Measurements from ENCODE around the gene AP4S1.

DNA sequence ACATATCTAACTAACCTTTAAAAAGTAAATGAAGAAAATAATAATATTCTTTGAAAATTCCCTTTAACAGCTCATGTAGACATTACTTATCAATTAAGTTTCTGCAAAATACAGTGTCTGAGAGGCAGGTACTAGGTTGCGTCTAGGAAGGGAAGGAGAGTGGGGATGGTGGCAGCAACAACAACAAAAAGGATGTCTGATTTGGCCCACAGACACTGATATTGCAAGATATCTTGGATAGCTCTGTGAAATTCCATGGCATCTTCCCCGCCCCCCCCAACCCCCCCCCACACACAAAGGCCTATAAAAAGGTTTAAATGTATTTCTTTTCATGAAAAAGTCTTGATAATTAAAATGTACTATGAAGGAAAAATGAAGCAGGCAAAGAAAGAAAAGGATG lies 41.6 kb upstream of the AP4S1 start:
- TF ChIP-seq, protein P1, sequence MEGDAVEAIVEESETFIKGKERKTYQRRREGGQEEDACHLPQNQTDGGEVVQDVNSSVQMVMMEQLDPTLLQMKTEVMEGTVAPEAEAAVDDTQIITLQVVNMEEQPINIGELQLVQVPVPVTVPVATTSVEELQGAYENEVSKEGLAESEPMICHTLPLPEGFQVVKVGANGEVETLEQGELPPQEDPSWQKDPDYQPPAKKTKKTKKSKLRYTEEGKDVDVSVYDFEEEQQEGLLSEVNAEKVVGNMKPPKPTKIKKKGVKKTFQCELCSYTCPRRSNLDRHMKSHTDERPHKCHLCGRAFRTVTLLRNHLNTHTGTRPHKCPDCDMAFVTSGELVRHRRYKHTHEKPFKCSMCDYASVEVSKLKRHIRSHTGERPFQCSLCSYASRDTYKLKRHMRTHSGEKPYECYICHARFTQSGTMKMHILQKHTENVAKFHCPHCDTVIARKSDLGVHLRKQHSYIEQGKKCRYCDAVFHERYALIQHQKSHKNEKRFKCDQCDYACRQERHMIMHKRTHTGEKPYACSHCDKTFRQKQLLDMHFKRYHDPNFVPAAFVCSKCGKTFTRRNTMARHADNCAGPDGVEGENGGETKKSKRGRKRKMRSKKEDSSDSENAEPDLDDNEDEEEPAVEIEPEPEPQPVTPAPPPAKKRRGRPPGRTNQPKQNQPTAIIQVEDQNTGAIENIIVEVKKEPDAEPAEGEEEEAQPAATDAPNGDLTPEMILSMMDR (tag by site-specific recombination; IDR thresholded peaks at IDR 0.05), result no peak
- TF ChIP-seq, protein P2, sequence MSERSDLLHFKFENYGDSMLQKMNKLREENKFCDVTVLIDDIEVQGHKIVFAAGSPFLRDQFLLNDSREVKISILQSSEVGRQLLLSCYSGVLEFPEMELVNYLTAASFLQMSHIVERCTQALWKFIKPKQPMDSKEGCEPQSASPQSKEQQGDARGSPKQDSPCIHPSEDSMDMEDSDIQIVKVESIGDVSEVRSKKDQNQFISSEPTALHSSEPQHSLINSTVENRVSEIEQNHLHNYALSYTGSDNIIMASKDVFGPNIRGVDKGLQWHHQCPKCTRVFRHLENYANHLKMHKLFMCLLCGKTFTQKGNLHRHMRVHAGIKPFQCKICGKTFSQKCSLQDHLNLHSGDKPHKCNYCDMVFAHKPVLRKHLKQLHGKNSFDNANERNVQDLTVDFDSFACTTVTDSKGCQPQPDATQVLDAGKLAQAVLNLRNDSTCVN (tag by site-specific recombination; optimal IDR thresholded peaks at IDR 0.05), result no peak
- TF ChIP-seq ZNF2 (tag by site-specific recombination; IDR thresholded peaks at IDR 0.05) (no peak), ZBTB7A (tag by site-specific recombination; IDR thresholded peaks at IDR 0.05; ENCODE audit: low read depth) (no peak), ZNF521 (tag by site-specific recombination; IDR thresholded peaks at IDR 0.05) (no peak), SALL2 (tag by site-specific recombination; IDR thresholded peaks at IDR 0.05; ENCODE audit: borderline replicate concordance) (no peak)
- TF ChIP-seq, protein P3, sequence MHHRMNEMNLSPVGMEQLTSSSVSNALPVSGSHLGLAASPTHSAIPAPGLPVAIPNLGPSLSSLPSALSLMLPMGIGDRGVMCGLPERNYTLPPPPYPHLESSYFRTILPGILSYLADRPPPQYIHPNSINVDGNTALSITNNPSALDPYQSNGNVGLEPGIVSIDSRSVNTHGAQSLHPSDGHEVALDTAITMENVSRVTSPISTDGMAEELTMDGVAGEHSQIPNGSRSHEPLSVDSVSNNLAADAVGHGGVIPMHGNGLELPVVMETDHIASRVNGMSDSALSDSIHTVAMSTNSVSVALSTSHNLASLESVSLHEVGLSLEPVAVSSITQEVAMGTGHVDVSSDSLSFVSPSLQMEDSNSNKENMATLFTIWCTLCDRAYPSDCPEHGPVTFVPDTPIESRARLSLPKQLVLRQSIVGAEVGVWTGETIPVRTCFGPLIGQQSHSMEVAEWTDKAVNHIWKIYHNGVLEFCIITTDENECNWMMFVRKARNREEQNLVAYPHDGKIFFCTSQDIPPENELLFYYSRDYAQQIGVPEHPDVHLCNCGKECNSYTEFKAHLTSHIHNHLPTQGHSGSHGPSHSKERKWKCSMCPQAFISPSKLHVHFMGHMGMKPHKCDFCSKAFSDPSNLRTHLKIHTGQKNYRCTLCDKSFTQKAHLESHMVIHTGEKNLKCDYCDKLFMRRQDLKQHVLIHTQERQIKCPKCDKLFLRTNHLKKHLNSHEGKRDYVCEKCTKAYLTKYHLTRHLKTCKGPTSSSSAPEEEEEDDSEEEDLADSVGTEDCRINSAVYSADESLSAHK (tag by site-specific recombination; IDR thresholded peaks at IDR 0.05), result no peak
- TF ChIP-seq, protein P4, sequence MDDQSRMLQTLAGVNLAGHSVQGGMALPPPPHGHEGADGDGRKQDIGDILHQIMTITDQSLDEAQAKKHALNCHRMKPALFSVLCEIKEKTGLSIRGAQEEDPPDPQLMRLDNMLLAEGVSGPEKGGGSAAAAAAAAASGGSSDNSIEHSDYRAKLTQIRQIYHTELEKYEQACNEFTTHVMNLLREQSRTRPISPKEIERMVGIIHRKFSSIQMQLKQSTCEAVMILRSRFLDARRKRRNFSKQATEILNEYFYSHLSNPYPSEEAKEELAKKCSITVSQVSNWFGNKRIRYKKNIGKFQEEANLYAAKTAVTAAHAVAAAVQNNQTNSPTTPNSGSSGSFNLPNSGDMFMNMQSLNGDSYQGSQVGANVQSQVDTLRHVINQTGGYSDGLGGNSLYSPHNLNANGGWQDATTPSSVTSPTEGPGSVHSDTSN (CRISPR knock-in tag; IDR thresholded peaks at IDR 0.05), result no peak
- TF ChIP-seq, protein P5, sequence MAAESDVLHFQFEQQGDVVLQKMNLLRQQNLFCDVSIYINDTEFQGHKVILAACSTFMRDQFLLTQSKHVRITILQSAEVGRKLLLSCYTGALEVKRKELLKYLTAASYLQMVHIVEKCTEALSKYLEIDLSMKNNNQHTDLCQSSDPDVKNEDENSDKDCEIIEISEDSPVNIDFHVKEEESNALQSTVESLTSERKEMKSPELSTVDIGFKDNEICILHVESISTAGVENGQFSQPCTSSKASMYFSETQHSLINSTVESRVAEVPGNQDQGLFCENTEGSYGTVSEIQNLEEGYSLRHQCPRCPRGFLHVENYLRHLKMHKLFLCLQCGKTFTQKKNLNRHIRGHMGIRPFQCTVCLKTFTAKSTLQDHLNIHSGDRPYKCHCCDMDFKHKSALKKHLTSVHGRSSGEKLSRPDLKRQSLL (tag by site-specific recombination; IDR thresholded peaks at IDR 0.05), result no peak

All from HEK293 (cell line).